Natural killer cell (primary cell): Measurements from ENCODE around the gene TRIM38. TPM values are rescaled to one million over a fixed set of nuclear protein-coding genes. Genes with fewer than 3 reads are reported as not detected.

ENCODE experiments used
- ATAC-seq, 3 donors: fragments of 150-1000 bp in 2 of 3; fragments of 200-7000 bp in 1 of 3; cut with Tn5 transposase; 1 replicate in 1 of 3; 2 replicates in 2 of 3; pipeline ENCODE4 v1.10.0; 2021; ENCODE audit warnings: mild to moderate bottlenecking in 2 of 3, moderate library complexity in 2 of 3
- DNase-seq, 2 donors: peaks; one replicate each; pipeline versions ENCODE4 v3.0.0 to v3.0.0-alpha.2; 2013 to 2021; ENCODE audit warnings: mixed read lengths in 1 of 2
- H3K27ac ChIP-seq: one replicate; pipeline ENCODE4 v1.5.1; 2013; ENCODE audit warnings: mild to moderate bottlenecking, low read length
- H3K27me3 ChIP-seq: one replicate; pipeline ENCODE4 v1.6.1; 2013; ENCODE audit warnings: low read length; ENCODE audit not compliant: control insufficient read depth, insufficient read depth
- H3K36me3 ChIP-seq: one replicate; pipeline ENCODE4 v1.6.1; 2013; ENCODE audit warnings: low read length; ENCODE audit not compliant: control insufficient read depth, insufficient read depth
- H3K4me1 ChIP-seq: one replicate; pipeline ENCODE4 v1.6.1; 2013; ENCODE audit warnings: low read length; ENCODE audit not compliant: control insufficient read depth, insufficient read depth
- H3K4me3 ChIP-seq: one replicate; pipeline ENCODE4 v1.5.1; 2013; ENCODE audit warnings: low read length
- H3K9me3 ChIP-seq: one replicate; pipeline ENCODE4 v1.6.1; 2013; ENCODE audit warnings: low read length; ENCODE audit not compliant: control insufficient read depth, insufficient read depth
- H3K27ac Mint-ChIP-seq, 2 donors: one replicate each; pipeline ENCODE4 v1.8.0; 2022; ENCODE audit warnings: mild to moderate bottlenecking in 2 of 2, mixed read lengths in 2 of 2, moderate library complexity in 1 of 2
- H3K27me3 Mint-ChIP-seq, 2 donors: one replicate each; pipeline ENCODE4 v1.8.0; 2022; ENCODE audit warnings: low read depth in 2 of 2, mixed read lengths in 2 of 2
- H3K36me3 Mint-ChIP-seq: one replicate; pipeline ENCODE4 v1.8.0; 2022; ENCODE audit warnings: mixed read lengths
- H3K4me1 Mint-ChIP-seq, 2 donors: one replicate each; pipeline ENCODE4 v1.8.0; 2022; ENCODE audit warnings: mixed read lengths in 2 of 2
- H3K4me3 Mint-ChIP-seq: one replicate; pipeline ENCODE4 v1.8.0; 2022; ENCODE audit warnings: mild to moderate bottlenecking, moderate library complexity, mixed read lengths
- H3K9me3 Mint-ChIP-seq, 2 donors: one replicate each; pipeline ENCODE4 v1.8.0; 2022; ENCODE audit warnings: mixed read lengths in 2 of 2
- CTCF ChIP-seq: fragments of 200-600 bp; IDR thresholded peaks from one replicate; pipeline ENCODE4 v1.8.0; 2022; ENCODE audit warnings: antibody characterized with exemption
- WGBS: methylation state at CpG from one replicate; pipeline ENCODE4 v1.1.7; 2013; ENCODE audit warnings: missing lambda C conversion rate; ENCODE audit not compliant: insufficient coverage; 5-methylcytosine and 5-hydroxymethylcytosine counted together
- intact Hi-C: fragments of 100-400 bp; cut with micrococcal nuclease; formaldehyde crosslinking; loops from one replicate; pipeline ENCODE4 v1.14.2; 2022
- total RNA-seq, 4 donors: library from RNA; stranded (reverse); fragments of 120-200 nt in 1 of 4; gene quantifications; one replicate each; pipeline versions ENCODE4 v1.2.3 to v1.2.4, GENCODE V29; 2013 to 2022

Gene TRIM38
- total RNA-seq, 3 donors from 2014 or later (not counting 1 experiment from before 2014, with no cell fraction given): 25.5 to 30.5 (median 27.1) TPM

GRCh38 chr6:25921525-25922203 lies 40.9 kb upstream of the TRIM38 start:
- Histone ChIP-seq H3K4me1 (no peaks in the 10 kb centered on the region), H3K27me3 (peaks cover 2% of the 10 kb centered on the region), H3K9me3 (no peaks in the 10 kb centered on the region), H3K36me3 (no peaks in the 10 kb centered on the region), H3K4me3 (no peak overlapping the region), H3K27ac (no peak overlapping the region)
- H3K4me3 Mint-ChIP-seq: no peak overlapping the region
- intact Hi-C loops: no loop called here
- H3K36me3 Mint-ChIP-seq: no peaks in the 10 kb centered on the region
- TF ChIP-seq CTCF: no peak
- ATAC-seq: no peak
- H3K4me1 Mint-ChIP-seq: no peaks in the 10 kb centered on the region
- DNase-seq: no peak
- no peak overlapping the region for H3K27ac Mint-ChIP-seq
- H3K27me3 Mint-ChIP-seq: peaks cover 0 to 27% of the 10 kb centered on the region in 2 donors
- no peaks in the 10 kb centered on the region for H3K9me3 Mint-ChIP-seq

DNA sequence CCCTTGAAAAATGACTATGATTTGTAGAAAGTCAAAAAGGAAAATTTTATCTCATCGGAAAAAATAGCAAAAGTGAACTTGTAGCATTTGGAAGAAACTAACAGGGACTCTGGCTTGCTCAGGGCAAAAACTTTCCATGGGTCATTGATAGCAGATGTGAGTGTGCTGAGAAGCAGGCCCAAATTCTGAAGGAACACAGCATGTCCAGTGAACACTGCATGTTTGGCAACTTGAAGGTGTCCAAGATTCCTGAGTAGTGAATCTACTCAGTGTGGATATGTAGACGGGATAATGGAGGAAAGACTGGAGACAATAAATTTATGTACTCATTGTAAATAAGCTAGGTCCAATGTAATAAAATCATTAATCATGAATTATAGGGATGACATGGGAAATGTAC lies 40.3 kb upstream of the TRIM38 start:
- Mint-ChIP-seq H3K9me3 (no peaks in the 10 kb centered on the region), H3K4me1 (no peaks in the 10 kb centered on the region), H3K27ac (no peak overlapping the region), H3K4me3 (no peak overlapping the region), H3K36me3 (no peaks in the 10 kb centered on the region), H3K27me3 (peaks cover 0 to 27% of the 10 kb centered on the region in 2 donors)
- H3K36me3 ChIP-seq: no peaks in the 10 kb centered on the region
- H3K27me3 ChIP-seq: peaks cover 2% of the 10 kb centered on the region
- H3K9me3 ChIP-seq: no peaks in the 10 kb centered on the region
- no peak for TF ChIP-seq CTCF
- H3K4me1 ChIP-seq: no peaks in the 10 kb centered on the region
- H3K4me3 ChIP-seq: no peak overlapping the region
- intact Hi-C loops: no loop called here
- WGBS: 97% methylated on average over 1 of the region's 2 CpGs
- ATAC-seq (no peak), DNase-seq (no peak)
- no peak overlapping the region for H3K27ac ChIP-seq

GRCh38 chr6:25925876-25926275 lies 36.7 kb upstream of the TRIM38 start:
- Histone ChIP-seq H3K4me3 (no peak overlapping the region), H3K4me1 (no peaks in the 10 kb centered on the region), H3K36me3 (no peaks in the 10 kb centered on the region), H3K9me3 (no peaks in the 10 kb centered on the region), H3K27ac (no peak overlapping the region), H3K27me3 (peaks cover 2% of the 10 kb centered on the region)
- Mint-ChIP-seq H3K9me3 (no peaks in the 10 kb centered on the region), H3K27me3 (peaks cover 0 to 14% of the 10 kb centered on the region in 2 donors), H3K36me3 (no peaks in the 10 kb centered on the region), H3K4me3 (no peak overlapping the region), H3K4me1 (no peaks in the 10 kb centered on the region), H3K27ac (no peak overlapping the region)
- intact Hi-C loops: no loop called here
- no peak for DNase-seq
- WGBS: 67% methylated on average over 1 of the region's 1 CpG
- no peak for ATAC-seq
- TF ChIP-seq CTCF: no peak

- ATAC-seq: no peak
- Mint-ChIP-seq H3K9me3 (no peaks in the 10 kb centered on the region), H3K36me3 (no peaks in the 10 kb centered on the region), H3K4me3 (no peak overlapping the region), H3K4me1 (no peaks in the 10 kb centered on the region), H3K27me3 (peaks cover 5 to 7% of the 10 kb centered on the region in 2 donors), H3K27ac (no peak overlapping the region)
- H3K9me3 ChIP-seq: no peaks in the 10 kb centered on the region
- H3K4me3 ChIP-seq: no peak overlapping the region
- 92% methylated on average over 2 of the region's 2 CpGs for WGBS
- no peak for DNase-seq
- peaks cover 2% of the 10 kb centered on the region for H3K27me3 ChIP-seq
- intact Hi-C loops: no loop called here
- no peaks in the 10 kb centered on the region for H3K36me3 ChIP-seq
- H3K27ac ChIP-seq: no peak overlapping the region
- no peaks in the 10 kb centered on the region for H3K4me1 ChIP-seq
- TF ChIP-seq CTCF: no peak
Observed at GRCh38 chr6:25927178-25927577, 35.4 kb upstream of the TRIM38 start.
